GM19351 (cell line): ENCODE data around the gene PRMT5.

Experiments
- ATAC-seq: cut with Tn5 transposase; IDR thresholded peaks from one replicate; pipeline ENCODE4 v1.9.1; 2021; ENCODE audit warnings: mild to moderate bottlenecking, moderate library complexity; ENCODE audit not compliant: unreplicated experiment

Gene PRMT5

DNA sequence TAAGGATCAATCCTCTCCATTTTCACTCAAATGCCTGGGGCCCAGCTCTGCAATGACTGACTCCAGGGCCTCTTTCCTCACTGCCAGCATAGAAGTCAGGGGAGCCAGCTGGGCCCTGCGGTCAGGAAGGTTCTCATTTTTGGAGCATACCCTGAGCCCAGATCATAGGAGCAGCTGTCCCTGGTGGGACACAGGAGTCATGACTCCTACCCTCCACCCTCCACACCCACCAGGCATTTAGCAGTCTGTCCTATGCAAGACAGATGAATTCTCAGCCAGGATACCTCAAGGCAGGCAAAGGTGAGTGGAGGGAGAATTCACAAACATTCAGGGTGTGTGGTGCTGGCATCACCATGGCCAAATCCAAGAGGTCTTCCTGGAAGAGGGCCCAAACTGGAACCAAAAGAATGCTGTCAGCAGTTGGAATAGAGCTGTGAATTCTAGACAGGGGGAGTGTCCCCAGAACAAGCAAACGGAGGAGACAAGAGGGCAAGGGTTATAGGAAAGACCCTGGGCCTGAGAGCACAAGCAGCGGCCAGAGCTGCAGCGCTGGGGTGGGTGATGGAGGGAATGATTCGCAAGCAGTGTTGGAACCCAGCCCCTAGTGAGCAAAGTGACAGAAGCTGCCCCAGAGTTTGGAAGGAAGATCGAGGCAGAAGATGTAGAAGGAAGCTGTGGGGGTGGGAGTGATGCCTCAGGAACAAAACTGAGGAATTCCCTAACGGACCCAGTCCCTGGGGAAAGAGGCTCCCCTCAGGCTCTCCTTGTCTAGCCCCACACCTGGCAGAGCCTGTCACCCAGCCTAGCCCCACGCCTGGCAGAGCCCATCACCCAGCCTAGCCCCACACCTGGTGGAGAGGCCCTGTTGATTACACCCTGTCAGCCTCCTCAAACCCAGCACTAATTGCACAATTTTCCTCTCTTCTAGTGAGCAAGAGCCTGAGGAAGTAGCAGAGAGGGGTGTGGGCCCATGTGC lies 50.6 kb downstream of the PRMT5 start:
- no peak for ATAC-seq

DNA sequence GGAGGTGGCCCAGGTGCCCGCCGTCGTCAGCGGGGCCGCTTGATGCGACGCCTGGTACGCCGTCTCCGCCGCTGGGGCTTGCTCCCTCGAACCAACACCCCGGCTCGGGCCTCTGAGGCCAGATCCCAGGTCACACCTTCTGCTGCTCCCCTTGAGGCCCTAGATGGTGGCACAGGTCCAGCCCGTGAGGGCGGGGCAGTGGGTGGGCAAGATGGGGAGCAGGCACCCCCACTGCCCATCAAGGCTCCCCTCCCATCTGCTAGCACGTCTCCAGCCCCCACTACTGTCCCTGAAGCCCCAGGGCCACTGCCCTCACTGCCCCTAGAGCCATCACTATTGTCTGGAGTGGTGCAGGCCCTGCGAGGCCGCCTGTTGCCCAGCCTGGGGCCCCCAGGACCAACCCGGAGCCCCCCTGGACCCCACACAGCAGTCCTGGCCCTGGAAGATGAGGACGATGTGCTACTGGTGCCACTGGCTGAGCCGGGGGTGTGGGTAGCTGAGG lies 52.1 kb downstream of the PRMT5 start:
- no peak for ATAC-seq

DNA sequence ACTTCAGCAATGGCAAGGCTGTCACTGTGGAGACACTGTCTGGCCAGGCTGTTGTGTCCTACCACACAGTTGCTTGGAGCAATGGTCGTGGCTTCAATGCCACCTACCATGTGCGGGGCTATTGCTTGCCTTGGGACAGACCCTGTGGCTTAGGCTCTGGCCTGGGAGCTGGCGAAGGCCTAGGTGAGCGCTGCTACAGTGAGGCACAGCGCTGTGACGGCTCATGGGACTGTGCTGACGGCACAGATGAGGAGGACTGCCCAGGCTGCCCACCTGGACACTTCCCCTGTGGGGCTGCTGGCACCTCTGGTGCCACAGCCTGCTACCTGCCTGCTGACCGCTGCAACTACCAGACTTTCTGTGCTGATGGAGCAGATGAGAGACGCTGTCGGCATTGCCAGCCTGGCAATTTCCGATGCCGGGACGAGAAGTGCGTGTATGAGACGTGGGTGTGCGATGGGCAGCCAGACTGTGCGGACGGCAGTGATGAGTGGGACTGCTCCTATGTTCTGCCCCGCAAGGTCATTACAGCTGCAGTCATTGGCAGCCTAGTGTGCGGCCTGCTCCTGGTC lies 53.3 kb downstream of the PRMT5 start:
- ATAC-seq = no peak

DNA sequence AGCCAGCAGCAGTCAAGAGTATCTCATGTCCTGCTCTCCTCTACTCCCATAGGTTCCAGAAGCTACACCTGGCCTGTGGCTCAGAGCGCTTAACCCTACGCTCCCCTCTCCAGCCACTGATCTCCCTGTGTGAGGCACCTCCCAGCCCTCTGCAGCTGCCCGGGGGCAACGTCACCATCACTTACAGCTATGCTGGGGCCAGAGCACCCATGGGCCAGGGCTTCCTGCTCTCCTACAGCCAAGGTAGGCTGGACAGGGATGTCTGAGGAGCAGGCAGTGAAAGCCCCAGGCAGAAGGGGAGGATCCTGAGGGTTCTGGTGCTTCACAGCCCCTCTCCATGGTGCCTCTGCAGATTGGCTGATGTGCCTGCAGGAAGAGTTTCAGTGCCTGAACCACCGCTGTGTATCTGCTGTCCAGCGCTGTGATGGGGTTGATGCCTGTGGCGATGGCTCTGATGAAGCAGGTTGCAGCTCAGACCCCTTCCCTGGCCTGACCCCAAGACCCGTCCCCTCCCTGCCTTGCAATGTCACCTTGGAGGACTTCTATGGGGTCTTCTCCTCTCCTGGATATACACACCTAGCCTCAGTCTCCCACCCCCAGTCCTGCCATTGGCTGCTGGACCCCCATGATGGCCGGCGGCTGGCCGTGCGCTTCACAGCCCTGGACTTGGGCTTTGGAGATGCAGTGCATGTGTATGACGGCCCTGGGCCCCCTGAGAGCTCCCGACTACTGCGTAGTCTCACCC lies 54.0 kb downstream of the PRMT5 start:
- ATAC-seq = no peak

DNA sequence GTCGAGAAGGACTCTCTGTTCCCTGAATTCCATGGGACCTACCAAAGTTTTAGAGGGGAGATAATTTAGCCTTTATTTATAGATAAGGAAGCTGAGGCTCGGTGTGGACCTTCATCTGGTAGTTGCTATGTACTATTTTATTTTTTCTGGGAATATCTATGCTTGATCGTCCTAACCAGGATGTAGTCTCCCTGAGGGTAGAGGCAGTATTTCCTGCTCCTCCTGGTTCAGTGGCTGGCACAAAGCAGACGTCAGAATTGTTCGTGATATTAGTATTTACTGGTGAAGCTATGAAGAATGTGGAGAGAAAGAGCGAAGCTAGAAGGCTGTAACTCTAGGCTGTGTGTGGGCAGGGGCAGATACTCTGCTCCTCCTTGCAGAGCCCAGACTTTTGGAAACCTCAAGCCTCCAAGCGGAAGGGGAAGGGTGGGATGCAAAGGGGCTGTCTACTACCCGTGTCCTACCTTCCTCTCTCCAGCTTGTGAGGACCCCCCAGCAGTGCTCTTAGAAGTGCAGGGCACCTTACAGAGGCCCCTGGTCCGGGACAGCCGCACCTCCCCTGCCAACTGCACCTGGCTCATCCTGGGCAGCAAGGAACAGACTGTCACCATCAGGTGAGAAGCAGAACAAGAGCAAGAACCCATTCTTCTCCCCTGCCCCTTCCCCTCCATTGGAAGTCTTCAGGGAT lies 56.2 kb downstream of the PRMT5 start:
- ATAC-seq = no peak

DNA sequence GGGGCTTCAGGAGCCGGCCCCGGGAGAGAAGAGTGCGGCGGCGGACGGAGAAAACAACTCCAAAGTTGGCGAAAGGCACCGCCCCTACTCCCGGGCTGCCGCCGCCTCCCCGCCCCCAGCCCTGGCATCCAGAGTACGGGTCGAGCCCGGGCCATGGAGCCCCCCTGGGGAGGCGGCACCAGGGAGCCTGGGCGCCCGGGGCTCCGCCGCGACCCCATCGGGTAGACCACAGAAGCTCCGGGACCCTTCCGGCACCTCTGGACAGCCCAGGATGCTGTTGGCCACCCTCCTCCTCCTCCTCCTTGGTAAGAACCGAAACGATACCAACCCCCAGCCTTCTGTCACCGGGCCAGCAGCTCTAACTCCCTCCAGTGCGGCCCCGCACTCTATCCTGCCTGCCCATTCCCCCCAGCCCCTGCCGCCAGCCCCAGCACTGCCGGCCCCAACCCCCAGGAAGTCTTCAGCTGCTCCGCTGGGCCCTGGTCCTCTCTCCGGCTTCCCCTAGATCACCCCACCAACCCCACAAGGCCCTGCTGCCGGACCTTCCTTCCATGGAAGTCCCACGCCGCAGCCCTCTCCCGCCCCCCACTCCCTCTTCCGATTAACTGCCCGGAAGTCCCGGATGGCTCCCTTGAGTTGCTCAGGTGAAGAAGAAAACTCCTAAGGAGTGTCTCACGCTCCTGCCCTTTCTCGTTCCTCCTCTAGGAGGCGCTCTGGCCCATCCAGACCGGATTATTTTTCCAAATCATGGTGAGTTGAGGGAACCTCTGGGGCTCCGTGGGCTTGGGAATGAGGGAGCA lies 56.9 kb downstream of the PRMT5 start:
- peak; percentile 16 for ATAC-seq

DNA sequence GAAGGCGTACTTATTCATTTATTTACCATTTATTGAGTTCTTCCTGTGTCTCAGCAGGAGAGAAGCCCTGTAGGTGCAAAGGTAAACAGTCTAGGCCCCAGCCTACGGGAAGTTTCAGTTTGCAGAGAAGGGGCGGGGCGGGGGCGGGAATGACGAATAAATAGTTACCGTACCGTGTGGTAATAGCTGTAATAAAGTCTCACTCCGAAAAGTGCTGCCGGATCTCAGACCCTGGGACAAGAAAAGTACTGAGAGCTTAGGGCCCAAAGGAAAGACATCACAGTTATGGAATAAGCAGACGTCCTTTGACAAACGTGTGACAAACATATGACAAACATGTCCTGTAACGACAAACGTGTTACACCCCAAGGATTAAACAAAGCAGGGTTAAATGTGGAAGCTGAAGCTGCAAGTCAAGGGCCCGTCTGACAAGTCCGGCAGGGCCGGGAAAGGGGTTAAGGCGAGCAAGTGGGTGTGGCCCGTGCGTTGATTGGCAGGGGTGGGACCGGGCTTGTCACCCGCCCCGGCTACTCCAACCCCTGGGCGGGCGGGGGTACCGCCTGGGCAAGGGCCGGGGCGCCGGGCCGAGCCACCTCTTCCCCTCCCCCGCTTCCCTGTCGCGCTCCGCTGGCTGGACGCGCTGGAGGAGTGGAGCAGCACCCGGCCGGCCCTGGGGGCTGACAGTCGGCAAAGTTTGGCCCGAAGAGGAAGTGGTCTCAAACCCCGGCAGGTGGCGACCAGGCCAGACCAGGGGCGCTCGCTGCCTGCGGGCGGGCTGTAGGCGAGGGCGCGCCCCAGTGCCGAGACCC lies 57.7 kb downstream of the PRMT5 start, which contains the start of gene LRP10:
Gene LRP10, plus strand, starts transcription at position 517 of the 809 bp plus-strand sequence. CDS start 564 bp downstream, outside the sequence.
- peak; percentile 81 for ATAC-seq

DNA sequence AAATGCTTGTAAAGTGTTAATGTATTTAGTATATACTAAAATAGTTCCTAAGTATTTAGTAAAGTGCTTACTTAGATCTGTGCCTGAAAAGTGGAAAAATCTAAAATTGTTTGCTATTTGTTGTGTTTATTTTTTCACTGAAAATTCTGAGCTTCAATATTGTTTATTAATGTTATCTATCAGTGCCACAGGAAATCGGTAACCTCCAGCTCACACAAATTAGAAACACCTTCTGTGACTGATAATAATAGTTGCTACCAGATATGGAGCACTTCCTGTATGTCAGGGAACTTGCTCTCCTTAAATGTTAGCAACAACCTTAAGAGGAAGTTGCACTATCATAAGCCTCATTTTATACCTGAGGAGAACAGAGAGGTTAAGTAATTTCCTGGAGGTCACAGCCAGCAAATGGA lies 58.4 kb downstream of the PRMT5 start:
- ATAC-seq = peak; percentile 51
